Lung (tissue), 12 donors: ENCODE data around the gene GPM6B. TPM values are rescaled to one million over a fixed set of nuclear protein-coding genes. Genes with fewer than 3 reads are reported as not detected.
"Not testable (repeated sequence)": the region's sequence is repeated elsewhere in the genome, so short reads cannot be mapped to it uniquely, and the experiment has no call there.

Experiments
- ATAC-seq: fragments of 200-7000 bp; cut with Tn5 transposase; one replicate; pipeline ENCODE4 v1.9.1; 2020; ENCODE audit warnings: moderate number of reproducible peaks; ENCODE audit not compliant: insufficient read depth, low FRiP score
- DNase-seq, 3 donors: peaks; one replicate each; pipeline ENCODE4 v3.0.0-alpha.2; 2013 to 2017
- H3K27ac ChIP-seq, 2 donors: one replicate each; pipeline ENCODE4 v1.5.1; 2013; ENCODE audit warnings: mild to moderate bottlenecking in 2 of 2, moderate library complexity in 2 of 2, control low read depth in 1 of 2, inconsistent platforms in 1 of 2, low read depth in 1 of 2, low read length in 1 of 2
- H3K27me3 ChIP-seq, 3 donors: one replicate each; pipeline ENCODE4 v1.5.1; 2013; ENCODE audit warnings: low read length in 2 of 3; ENCODE audit not compliant: control insufficient read depth in 3 of 3, insufficient read depth in 3 of 3
- H3K36me3 ChIP-seq, 4 donors: one replicate each; pipeline ENCODE4 v1.5.1; 2013; ENCODE audit warnings: low read length in 4 of 4, mild to moderate bottlenecking in 1 of 4, moderate library complexity in 1 of 4; ENCODE audit not compliant: control insufficient read depth in 4 of 4, insufficient read depth in 4 of 4
- H3K4me1 ChIP-seq, 5 donors: one replicate each; pipeline ENCODE4 v1.5.1; 2013; ENCODE audit warnings: low read length in 5 of 5, mild to moderate bottlenecking in 2 of 5, moderate library complexity in 1 of 5; ENCODE audit not compliant: control insufficient read depth in 5 of 5, insufficient read depth in 5 of 5
- H3K4me3 ChIP-seq: one replicate; pipeline ENCODE4 v1.5.1; 2013; ENCODE audit warnings: mild to moderate bottlenecking, control low read depth, moderate library complexity
- H3K9ac ChIP-seq, 2 donors: one replicate each; pipeline ENCODE4 v1.5.1; 2013; ENCODE audit warnings: low read length in 2 of 2, control low read depth in 1 of 2; ENCODE audit not compliant: insufficient read depth in 1 of 2
- H3K9me3 ChIP-seq, 4 donors: one replicate each; pipeline ENCODE4 v1.5.1; 2013; ENCODE audit warnings: low read length in 3 of 4, mild to moderate bottlenecking in 1 of 4, moderate library complexity in 1 of 4; ENCODE audit not compliant: control insufficient read depth in 4 of 4, insufficient read depth in 3 of 4
- CTCF ChIP-seq: IDR thresholded peaks from 2 replicates; pipeline ENCODE4 v1.5.1; 2012; ENCODE audit warnings: mild to moderate bottlenecking; ENCODE audit errors: control extremely low read depth, extremely low read depth
- WGBS, 2 donors: extraction: QIAGEN DNeasy Blood & Tissue Kit; methylation state at CpG; one replicate each; pipeline ENCODE4 v1.1.7; 2013; 5-methylcytosine and 5-hydroxymethylcytosine counted together
- polyA plus RNA-seq, 2 donors: library from polyadenylated mRNA; stranded (reverse); fragments of 200-250 nt; gene quantifications; one replicate each; pipeline ENCODE4 v1.2.1, GENCODE V29; 2013
- total RNA-seq, 2 donors: library from RNA; depleted of rRNA in 1 of 2; stranded (reverse); fragments of >200 nt in 1 of 2; gene quantifications; one replicate each; pipeline ENCODE4 v1.2.1, GENCODE V29; 2014 to 2021
- donor health status: control.
- donor health status: control.
- donor health status: Bipolar disorder and iron deficiency.
- donor health status: healthy.
- donor health status: DM: yes; HTN: yes; CAD: no.

The GPM6B gene
- total and polyA plus RNA-seq, 4 donors: 3.9 to 18.0 (median 9.5) TPM

- H3K9me3 ChIP-seq: no peaks in the 10 kb centered on the region
- H3K4me3 ChIP-seq: peak within 1 kb of the TSS; percentile 63
- DNase-seq (peak; percentile 93 to 98 (median 95)), ATAC-seq (peak; percentile 98)
- peaks cover 0 to 3% (median under 1%) of the 10 kb centered on the region in 4 donors for H3K36me3 ChIP-seq
- 1 to 2% methylated on average over 47 to 75 of the region's 75 CpGs for WGBS, 2 donors
- no peak for TF ChIP-seq CTCF
- H3K4me1 ChIP-seq: peaks cover 0 to 7% (median 0%) of the 10 kb centered on the region in 5 donors
- peak within 1 kb of the TSS; percentile 86 to 99 for H3K9ac ChIP-seq
- H3K27me3 ChIP-seq: peaks cover 0 to 12% (median 3%) of the 10 kb centered on the region in 3 donors
- peak within 1 kb of the TSS; percentile 80 to 96 for H3K27ac ChIP-seq
Measured at GRCh38 chrX:13734278-13735172, 82.4 kb downstream of the GPM6B start, which contains the start of the genes OFD1 and TRAPPC2. TSS of gene OFD1 (plus strand) at chrX:13734748. CDS start at chrX:13735072, 324 bp downstream. TSS of gene TRAPPC2 (minus strand) at chrX:13734620. CDS start at chrX:13719963, 14,657 bp downstream.

- no peak for ATAC-seq
- Histone ChIP-seq H3K9ac (peak overlapping the region; percentile 86 to 92), H3K27ac (peak overlapping the region in 1 of 2 donors; percentile 93), H3K36me3 (peaks cover 0 to 3% (median 0%) of the 10 kb centered on the region in 4 donors), H3K4me3 (no peak overlapping the region), H3K9me3 (no peaks in the 10 kb centered on the region), H3K4me1 (peaks cover 0 to 7% (median 0%) of the 10 kb centered on the region in 5 donors), H3K27me3 (peaks cover 0 to 12% (median 3%) of the 10 kb centered on the region in 3 donors)
- WGBS, 2 donors: 24 to 45% methylated on average over 4 of the region's 4 CpGs
- DNase-seq: peak in 1 of 3 donors; percentile 14
- no peak for TF ChIP-seq CTCF
Measured at GRCh38 chrX:13733506-13733905, 83.4 kb downstream of the GPM6B start.

GRCh38 chrX:13732246-13733067 is 84.4 kb downstream of the GPM6B start:
- ATAC-seq (no peak), DNase-seq (no peak)
- Histone ChIP-seq H3K9ac (peak overlapping the region in 1 of 2 donors; percentile 8), H3K27ac (no peak overlapping the region), H3K9me3 (no peaks in the 10 kb centered on the region), H3K4me3 (no peak overlapping the region), H3K36me3 (peaks cover 0 to 3% (median 0%) of the 10 kb centered on the region in 4 donors), H3K4me1 (peaks cover 0 to 7% (median 0%) of the 10 kb centered on the region in 5 donors), H3K27me3 (peaks cover 0 to 12% (median 3%) of the 10 kb centered on the region in 3 donors)
- TF ChIP-seq CTCF: no peak
- 75 to 84% methylated on average over 7 of the region's 7 CpGs for WGBS, 2 donors

- WGBS, 2 donors: 88 to 92% methylated on average over 1 of the region's 1 CpG
Measured at GRCh38 chrX:13730523-13730922, 86.4 kb downstream of the GPM6B start.

GRCh38 chrX:13726583-13726982 is 90.3 kb downstream of the GPM6B start:
- H3K4me3 ChIP-seq: not testable (repeated sequence)

More at GRCh38 chrX:13730523-13730922, 86.4 kb downstream of the GPM6B start:
- not testable (repeated sequence) for H3K27ac ChIP-seq, H3K4me3 ChIP-seq, H3K36me3 ChIP-seq, DNase-seq, H3K9me3 ChIP-seq, H3K4me1 ChIP-seq, ATAC-seq, H3K9ac ChIP-seq
- H3K27me3 ChIP-seq: peaks cover 0 to 12% (median 0%) of the 10 kb centered on the region in 3 donors

More at GRCh38 chrX:13726583-13726982, 90.3 kb downstream of the GPM6B start:
- H3K36me3 ChIP-seq, H3K4me1 ChIP-seq, H3K27me3 ChIP-seq, H3K27ac ChIP-seq, ATAC-seq, DNase-seq, H3K9me3 ChIP-seq, H3K9ac ChIP-seq: not testable (repeated sequence)
- 85 to 95% methylated on average over 2 of the region's 2 CpGs for WGBS, 2 donors
